Stomach (tissue), 4 donors: Measurements from ENCODE around the gene CLSTN2.

Source experiments
- EP300 ChIP-seq: sonication (generic); formaldehyde crosslinking; IDR thresholded peaks from one replicate; pipeline ENCODE4 v1.6.1; 2017; ENCODE audit warnings: antibody characterized with exemption
- POLR2A ChIP-seq, 4 donors: fragments of 450-650 bp; IDR thresholded peaks; one replicate each; pipeline ENCODE4 v1.6.1; 2016; ENCODE audit warnings: antibody characterized with exemption in 4 of 4, control low read depth in 2 of 4, mild to moderate bottlenecking in 1 of 4, moderate library complexity in 1 of 4
- POLR2AphosphoS5 ChIP-seq, 3 donors: sonication (generic); formaldehyde crosslinking; IDR thresholded peaks; one replicate each; pipeline ENCODE4 v1.6.1; 2016; ENCODE audit warnings: antibody characterized with exemption in 3 of 3
- TF ChIP-seq, protein P1 (sequence below), 7 experiments: fragments of 450-650 bp in 4 of 7; fragments of 200-600 bp in 3 of 7; sonication (generic) in 3 of 7; IDR thresholded peaks; one replicate each; pipeline ENCODE4 v1.5.1; 2016 to 2019; ENCODE audit warnings: antibody characterized with exemption in 7 of 7, control low read depth in 2 of 7, mild to moderate bottlenecking in 1 of 7

DNA sequence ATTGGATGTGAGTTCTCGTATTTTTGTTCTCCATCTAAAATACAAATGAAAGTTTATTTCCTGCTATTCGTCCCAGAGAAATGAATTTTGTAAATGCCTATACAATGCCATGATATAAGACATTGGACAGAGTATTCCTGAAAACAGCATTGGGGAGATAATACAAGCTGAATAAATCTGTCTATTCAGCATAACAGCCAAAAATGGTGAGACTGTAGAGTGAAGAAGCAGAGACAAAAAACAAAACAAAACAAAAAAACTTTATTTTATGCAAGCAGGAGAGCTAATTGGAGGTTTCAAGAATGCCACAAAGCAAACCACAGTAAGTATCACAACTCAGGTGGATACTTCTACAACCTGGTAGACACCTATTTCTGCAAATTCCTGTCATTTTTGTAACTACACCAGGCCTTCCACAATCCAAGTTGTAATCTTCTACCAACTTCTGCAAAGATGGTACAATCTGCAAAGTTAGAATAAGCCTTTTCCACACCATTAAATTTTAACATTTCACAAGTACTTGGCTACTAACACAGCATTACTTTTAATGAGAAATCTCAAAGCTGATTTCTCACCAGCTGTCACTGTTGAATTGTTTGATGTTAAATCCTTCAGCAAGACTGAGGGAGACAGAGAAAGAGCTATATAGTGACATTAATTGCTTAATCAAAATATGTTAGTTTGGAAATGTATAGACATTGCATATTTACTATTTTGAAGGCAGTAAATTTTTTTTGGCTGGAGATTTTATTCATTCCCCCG lies 163.1 kb downstream of the CLSTN2 start:
- TF ChIP-seq EP300 (no peak), POLR2A (IDR thresholded peaks at IDR 0.05) (no peak), POLR2AphosphoS5 (IDR thresholded peaks at IDR 0.05) (no peak)
- TF ChIP-seq, protein P1, sequence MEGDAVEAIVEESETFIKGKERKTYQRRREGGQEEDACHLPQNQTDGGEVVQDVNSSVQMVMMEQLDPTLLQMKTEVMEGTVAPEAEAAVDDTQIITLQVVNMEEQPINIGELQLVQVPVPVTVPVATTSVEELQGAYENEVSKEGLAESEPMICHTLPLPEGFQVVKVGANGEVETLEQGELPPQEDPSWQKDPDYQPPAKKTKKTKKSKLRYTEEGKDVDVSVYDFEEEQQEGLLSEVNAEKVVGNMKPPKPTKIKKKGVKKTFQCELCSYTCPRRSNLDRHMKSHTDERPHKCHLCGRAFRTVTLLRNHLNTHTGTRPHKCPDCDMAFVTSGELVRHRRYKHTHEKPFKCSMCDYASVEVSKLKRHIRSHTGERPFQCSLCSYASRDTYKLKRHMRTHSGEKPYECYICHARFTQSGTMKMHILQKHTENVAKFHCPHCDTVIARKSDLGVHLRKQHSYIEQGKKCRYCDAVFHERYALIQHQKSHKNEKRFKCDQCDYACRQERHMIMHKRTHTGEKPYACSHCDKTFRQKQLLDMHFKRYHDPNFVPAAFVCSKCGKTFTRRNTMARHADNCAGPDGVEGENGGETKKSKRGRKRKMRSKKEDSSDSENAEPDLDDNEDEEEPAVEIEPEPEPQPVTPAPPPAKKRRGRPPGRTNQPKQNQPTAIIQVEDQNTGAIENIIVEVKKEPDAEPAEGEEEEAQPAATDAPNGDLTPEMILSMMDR (IDR thresholded peaks at IDR 0.05) = no peak
